Stimulated activated CD4-positive, alpha-beta T cell treated with anti-CD3 and anti-CD28 coated beads, Interleukin-1b, Interleukin-23, amount 100 ng/mL, for 24 hours (primary cell): ENCODE data around the gene INPP5E.
A peak's percentile ranks its signal among the peaks of the same experiment; 100 is the strongest.

Source experiments
- DNase-seq, 4 experiments: peaks; one replicate each; pipeline ENCODE4 v3.0.0-alpha.2; 2020; ENCODE audit warnings: low read depth in 4 of 4, low spot score in 1 of 4

The INPP5E gene

DNA sequence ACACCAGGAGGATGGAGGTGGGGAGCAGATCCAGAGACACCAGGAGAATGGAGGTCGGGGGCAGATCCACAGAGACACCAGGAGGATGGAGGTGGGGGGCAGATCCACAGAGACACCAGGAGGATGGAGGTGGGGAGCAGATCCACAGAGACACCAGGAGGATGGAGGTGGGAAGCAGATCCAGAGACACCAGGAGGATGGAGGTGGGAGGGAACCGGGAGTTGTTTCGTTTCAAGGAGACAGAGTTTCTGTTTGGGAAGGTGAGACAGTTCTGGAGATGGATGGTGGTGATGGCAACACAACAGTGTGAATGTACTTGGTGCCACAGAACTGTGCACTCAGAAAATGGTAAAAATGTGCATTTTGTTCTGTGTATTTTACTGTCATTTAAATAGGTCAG, 9.0 kb upstream of the INPP5E start:
- no peak for DNase-seq

DNA sequence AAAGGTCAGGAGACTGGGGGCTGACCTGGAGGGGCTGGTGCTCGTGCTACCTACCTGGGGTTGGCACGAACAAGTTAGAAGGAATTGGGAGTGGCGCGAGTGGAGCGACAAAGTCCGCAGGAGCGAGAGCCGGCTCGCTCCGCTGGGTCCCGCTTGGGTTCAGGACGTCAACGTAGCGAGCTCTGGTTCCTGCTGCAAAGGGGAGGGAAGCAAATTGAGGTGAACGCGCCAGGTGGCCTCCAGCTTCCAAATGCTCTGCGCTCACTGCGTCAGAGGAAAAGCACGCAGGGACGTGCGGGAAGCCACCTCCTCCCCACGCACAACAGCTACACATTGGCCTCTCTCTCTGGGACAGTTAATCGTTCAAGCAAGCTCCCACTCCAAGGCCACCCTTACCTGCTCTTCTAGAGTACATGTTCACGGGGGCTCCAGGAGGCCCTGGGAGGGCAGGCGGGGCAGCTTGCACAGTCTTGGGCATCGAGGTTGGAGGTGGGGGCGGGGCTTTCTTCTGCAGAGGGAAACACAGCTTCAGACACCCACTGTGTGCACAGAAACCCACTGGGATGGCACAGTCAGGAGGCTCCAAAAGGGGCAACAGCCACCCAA, 7.6 kb upstream of the INPP5E start:
- no peak for DNase-seq

DNA sequence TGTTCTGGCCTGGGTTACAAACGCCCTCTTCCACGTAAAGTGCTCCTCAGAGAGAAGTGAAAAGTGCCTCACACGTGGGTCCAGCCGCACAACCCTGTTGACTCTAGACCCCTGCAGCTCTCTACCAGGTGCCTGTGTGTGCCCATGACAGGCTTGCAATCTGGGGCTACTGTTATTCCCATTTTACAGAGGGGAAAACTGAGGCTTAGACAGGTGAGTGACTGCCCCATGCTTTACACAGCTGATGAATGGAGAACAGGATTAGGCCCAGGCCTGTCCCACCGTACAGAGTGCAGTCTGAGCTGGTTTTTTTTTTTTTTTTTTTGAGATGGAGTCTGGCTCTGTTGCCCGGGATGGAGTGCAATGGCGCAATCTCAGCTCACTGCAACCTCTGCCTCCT, 6.2 kb upstream of the INPP5E start:
- no peak for DNase-seq

DNA sequence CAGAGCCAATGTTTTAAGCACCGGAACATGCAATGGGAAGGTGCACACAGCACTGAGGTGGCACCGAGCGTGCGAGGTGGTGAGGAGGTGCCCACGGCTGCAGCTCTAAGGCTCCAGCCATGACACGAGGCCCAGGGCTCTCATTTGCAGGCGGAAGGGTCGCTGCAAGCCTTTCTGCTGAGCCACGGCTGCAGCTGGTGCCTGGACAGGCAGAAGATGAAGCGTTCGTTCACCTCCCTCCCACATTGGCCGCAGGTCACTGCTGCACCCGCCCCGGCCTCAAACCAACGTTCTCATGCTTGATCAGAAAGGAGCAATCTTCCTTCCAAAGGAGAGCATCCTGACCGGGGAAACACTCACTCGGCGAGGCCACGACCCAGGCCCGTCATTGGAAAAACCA, 4.5 kb upstream of the INPP5E start:
- no peak for DNase-seq

DNA sequence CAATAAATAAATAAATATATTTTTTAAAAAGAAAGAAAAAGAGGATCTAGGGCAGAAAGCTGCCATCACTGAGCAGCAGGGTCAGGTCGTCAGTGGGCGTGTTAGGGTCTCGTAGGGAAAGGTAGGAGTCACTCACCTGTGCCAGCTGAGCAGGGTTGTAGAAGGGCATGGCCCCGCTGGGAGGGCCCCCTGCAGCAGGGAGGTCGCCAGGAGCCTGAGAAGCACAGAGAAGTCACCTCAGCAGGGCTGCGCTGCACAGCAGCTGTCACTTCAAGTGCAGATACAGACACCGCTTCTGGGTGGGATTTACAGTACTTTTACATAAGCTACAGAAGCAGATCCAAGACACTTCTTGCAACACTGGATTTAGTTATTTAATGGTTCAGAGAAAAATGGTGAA, 4.0 kb upstream of the INPP5E start:
- no peak for DNase-seq

DNA sequence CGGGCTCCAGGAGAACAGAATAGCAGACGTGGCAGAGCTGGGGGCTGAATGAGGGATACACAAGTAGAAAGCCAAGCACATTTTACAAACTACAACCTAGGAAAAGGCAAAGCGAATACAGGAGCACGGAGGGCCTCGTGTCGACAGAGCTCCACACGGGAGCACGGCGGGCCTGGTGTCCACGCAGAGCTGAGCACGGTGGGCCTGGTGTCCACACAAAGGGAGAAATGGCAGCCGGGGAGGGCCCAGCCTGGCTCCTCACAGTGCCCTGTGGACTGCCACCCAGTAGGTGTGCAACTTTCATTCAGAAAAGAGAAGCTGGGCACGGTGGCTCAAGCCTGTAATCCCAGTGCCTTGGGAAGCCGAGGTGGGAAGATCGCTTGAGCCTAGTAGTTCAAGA, 3.4 kb upstream of the INPP5E start:
- DNase-seq: no peak

DNA sequence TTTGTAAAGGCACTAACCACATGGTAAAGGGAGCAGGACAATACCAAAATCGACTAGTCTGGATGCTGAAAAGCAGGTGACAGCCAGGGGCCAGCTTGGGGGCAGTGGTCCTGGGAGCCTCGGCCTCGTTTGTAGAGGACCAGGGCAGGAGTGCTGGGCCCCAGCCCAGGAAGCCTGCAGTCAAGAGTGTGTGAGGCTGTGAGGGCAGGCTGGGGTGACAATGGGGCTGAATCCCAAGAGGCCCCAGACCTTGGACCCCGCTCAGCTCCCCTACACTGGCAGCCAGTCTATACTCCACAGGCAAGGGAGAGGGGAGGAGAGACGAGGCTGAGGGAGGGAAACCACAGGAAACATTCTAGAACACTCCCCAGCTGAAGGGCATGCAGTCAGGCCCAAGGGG, 2.6 kb upstream of the INPP5E start:
- DNase-seq: no peak

DNA sequence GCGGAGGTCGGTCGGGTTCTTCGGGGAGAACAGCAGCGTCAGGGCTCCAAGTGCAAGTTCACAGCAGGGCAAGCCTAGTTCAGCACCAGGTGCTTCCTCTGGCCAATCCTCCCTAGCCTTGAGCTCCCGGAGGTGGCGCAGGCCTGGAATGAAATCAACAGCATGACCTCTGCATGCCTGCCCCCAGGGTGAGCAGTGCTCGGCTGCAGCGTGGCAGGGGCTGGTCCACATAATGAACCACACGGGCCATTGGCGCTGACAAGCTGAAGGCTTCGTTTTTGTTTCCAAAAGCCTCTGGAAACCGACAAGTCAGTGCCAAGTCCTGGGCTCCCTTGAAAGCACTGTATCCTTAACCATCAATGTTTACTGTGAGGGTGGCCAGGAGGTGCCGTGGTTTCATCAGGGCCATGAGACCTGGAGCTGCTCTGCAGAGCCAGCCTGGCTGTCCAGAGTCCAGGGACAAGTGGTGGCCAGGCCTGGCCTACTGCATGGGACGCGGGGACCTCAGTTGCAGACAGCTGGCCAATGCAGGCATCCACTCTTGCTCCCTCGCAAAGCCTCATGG, 2.1 kb upstream of the INPP5E start:
- DNase-seq: no peak

DNA sequence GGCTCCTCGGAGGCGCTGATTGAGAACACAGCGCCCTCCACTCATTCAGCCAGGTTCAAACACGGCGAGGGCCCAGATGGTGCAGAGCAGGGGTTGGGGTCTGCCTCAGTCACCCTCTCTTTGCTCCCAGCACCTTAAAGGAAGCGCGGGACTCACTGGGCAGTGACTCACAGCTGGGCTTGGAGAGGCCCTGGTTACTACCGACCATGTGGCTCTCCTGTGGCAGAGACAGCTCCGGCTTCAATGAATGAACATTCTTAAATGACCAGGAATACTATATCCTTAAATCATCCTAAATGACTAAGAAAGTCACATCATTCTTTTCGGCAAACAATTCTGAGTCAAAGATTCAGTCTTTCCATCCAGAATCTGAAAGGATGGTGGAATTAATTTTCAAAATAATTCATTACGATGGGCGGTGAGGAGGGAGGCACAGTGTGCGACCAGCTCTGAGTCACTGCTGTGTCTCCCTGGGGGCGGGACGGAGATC, 1.6 kb upstream of the INPP5E start:
- no peak for DNase-seq

DNA sequence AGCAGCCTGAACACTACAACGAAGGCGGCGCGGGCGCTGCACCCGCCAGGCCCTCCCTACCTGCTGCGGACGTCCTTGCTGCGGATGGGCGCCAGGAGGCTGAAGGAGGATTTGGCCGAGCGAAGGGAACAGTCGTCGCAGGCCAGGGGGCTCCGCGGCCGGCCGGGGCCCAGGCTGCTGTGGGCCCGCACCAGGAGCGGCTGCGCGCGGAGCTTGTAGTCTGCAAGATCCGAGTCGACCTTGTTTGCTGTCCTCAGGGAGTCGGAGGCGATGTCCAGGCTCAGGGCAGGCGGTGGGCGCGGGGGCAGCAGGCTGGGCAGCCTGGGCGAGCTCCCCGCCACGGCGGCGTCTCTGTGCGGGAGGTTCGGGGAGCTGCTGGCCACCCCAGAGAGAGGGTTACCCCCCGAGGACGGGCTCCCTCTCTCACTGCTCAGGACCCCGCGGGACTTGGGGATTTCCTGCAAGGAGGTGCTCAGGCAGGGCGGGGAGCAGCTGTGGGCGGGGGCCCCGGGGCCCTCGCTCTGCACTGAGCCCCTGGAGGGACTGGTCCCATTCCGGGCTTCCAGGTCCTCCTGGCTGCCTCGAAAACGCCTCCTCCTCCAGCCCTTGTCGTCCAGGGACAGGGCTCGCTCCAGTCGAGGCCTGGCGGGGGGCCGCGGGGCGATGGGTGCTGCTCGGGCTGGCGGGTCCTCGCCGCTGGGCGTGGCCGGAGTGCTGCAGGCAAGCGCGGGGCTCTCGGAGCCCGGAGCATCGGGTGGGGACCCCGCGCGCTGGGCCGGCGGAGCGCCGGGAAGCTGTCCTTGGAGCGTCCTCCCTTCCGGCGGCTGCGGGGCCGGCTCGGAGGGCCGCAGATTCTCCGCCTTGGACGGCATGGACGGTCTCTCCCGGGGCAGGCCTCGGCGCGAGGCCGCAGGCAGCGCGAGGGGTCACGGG, 831 bp downstream of the INPP5E start:
- DNase-seq: peak; percentile 16 to 54 (median 38)

DNA sequence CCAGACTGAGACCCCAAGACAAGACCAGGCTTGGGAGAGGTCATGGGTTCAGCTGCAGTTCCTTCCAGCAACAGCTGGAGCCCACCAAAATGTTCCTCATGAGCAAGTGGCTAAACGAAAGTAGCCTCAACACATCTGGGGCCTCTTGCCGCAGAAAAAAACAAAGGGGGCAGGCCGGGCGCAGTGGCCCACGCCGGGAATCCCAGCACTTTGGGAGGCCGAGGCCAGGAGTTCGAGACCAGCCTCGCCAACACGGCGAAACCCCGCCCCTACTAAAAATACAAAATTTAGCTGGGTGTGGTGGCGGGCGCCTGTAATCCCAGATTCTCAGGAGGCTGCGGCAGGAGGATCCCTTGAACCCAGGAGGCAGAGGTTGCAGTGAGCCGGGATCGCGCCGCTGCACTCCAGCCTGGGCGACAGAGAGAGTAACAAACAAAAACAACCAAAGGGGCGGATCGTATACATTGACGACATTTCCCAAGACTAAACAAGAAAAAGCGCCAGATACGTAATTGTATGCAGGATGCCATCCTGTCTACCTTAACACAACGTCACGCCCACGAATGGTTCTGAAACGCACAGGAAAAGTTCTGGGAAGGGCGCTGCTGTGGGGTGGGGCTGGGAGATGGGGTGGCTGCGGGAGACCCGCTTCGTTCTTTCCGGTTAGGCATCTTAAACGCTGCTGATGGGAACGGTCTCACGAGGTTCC, 1.7 kb downstream of the INPP5E start:
- no peak for DNase-seq

DNA sequence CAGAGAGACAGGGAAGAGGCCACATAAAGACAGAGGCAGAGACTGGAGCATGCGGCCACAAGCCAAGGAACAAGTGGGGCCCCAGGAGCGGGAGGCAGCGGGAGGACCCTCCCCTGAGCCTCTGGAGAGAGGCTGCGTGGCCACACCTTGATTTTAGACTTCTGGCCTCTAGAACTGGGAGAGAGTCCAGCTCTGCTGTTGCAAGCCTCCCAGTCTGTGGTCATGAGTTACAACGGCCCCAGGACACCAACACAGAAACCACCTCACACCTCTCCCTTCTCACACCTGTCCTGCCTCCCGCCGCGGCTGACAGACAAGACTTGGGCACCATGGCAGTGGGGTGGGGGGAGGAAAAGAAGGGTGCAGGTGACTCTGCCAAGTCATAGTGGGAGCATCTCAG, 2.2 kb downstream of the INPP5E start:
- no peak for DNase-seq

DNA sequence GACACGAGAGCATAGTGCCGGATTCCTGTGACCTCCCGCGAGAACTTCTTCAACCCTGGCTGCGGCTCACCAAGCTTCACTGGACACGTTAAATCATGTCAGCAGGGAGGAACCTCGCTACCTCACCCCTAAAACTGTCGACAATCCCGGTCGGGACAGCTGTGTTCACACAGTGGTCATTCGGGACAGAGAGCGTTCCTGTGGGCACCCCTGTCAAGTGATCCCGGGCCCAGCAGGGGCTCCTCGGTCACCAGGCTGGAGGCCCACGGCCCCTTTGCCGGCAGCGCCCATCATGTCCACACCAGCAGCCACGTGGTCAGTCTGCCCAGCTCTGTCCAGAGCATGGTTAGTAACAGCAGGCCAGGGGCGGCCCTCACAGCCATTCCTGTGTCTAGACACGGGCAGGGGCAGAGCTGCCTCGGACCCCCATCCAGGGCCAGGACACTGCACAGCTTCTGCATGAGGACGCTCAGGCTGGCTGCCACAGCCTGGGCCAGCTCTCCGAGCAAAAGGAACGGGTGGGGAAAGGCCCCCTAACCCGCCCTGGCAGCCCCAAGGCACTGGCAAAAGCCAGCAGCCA, 3.5 kb downstream of the INPP5E start:
- no peak for DNase-seq

DNA sequence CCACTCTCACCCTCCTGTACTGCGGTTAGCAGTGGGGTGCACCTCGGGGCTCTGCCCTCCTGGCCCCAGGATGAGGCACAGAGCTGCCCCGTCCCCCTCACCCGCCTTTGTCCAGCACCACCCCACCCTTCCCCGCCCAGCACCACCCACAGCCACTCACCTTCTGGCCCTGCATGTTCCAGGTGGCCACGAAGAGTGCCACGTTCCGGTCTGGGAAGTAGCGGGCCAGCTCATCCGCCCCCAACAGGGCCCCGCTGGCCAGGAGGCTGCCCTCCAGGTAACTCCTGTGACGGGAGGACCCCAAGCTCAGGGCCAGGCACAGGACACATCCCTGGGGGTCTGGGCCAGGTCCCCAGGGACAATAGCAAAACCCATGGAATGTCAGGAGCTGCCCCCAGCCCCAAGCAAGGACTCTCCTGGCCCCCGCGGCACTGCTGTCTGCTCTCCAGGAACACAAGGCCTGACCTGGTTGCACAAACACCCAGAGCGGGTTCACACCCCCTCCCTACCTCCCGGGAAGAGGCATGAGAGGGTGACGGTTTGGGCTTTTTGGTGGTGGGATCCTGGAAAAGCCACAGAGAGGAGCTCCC, 5.0 kb downstream of the INPP5E start:
- DNase-seq: no peak

DNA sequence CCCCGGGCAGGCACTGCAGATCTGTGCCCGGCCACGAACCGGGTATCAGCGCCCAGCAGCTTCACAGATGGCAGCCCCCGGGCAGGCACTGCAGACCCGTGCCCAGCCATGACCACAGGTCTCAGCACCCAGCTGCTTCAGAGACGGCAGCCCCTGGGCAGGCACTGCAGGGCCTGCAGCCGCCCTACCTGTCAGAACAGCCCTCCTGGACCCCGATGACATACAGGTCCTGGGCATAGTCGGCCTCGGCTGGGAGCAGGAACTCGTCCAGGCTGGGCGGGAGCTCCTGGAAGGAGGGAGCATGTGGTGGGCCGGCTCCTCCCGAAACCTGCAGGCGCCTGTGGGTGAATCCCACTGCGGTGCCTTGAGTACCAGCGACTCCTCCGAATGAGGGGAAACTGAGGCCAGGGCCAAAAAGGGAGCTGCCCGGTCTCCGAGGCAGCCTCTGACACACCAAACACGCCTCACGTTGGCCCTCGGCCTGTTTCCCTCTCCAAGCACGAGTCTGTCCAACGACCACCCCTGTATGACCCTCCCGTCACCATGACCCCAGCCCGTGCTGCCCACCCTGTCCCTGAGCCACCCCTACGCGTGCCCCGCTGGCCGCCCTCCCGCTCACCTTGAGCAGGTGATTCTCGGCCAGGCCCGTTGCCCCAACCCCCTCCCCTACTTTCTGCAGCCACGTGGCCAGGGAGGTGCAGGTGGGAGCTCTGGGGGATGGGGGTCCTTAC, 5.6 kb downstream of the INPP5E start:
- no peak for DNase-seq

DNA sequence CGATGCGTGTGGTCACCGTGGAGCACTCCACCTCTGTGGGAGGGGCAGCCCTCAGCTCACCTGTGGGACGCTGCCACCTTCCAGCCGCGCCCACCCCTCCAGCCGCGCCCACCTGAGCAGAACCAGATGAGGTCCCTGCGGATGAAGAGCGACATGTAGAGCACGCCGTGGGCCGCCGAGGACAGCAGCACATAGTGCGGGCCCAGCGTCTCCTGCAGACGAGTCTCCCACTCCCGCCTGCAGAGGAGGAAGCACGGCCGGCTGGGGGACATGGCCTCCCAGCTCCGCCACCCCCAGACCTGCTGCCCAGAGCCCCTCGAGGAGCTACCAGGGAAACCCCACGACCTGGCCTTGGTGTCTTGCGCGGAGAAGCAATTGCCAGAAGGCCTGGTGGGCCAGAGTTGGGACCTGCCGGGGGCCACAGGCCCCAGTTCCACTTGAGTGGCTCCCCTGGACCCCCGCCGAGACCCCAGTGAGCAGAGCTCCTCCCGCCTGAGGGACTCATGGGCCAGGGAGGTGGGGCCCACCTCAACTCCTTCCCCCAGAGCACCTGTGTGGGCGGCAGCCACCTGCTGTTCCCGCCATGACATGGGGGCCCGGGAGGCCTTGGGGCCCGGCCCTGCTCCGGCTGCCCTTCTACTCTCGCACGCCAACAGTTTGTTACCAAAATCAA, 6.5 kb downstream of the INPP5E start:
- no peak for DNase-seq

DNA sequence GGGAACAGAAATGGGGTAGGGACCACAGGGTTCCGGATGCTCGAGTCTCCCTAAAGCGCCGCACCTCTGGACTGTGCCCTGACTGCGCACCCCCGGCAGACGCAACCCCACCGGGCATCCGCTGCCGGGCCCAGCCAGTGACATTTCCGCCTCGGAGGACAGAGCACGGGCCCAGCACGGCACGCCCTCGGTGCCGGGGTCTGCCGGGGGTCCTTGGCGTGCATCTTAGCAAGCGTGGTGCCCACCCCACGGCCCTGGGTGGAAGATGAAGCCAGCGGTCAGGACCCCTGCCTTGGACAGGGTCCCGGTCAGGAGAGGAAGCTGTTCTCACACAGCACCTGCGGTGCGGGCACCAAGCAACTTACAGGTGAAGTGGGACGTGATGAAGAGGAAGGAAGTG, 7.1 kb downstream of the INPP5E start:
- no peak for DNase-seq

DNA sequence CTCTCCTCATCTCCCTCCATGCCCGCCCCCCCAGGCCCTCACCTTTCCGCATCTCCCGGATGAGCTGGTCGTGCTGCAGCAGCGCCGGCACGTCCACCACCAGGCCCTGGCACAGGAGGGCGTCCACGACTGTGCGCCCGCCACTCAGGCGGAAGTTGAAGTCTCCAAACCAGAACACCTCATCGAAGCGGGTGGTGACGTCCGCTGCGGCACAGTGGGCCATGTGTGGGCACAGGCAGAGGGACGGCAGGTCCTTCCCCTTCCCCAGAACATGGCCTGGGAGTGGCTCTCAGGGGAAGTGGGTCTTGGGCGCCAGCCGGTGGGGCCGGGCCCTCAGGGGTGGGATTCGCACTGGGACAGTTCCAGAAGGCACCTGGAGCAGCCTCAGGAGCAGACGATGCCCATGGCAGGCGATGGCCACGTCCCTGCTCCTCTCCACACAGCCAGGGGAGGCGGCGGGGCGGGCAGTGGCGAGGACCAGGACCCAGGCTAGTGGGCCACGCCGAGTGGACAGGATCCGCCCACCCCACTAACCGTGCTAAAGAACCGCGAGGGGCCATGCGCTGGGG, 7.8 kb downstream of the INPP5E start:
- no peak for DNase-seq

DNA sequence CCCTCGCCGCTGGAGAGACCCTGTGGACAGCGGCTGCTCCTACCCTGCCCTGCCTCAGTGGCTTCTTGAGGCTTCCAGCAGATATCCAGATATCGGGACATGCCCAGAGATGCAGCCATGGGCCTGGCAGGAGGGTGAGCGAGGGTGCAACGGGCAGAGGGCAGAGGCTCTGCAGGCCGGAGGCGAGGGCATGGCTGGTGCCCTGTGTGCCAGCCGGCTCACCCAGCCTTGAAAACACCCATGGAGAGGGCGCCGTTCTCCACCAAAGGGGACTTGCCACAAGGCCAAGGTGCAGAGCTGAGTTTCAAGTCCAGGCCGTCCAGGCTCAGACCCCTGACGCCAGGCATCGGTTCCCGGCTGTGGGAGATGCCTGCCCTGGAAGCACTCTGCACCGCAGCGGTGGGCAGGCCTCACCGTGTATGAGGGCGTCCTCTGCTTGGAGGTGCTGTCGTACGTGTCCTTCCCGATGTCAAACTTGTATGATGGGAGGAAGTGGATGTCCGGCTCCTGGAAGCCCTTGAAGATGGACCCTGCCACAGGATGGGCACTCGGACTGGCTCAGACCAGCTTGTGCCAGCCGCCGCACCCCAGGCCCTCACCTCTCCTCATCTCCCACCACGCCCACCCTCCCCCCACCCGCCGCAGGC, 8.9 kb downstream of the INPP5E start:
- DNase-seq: no peak
